ENCODE measurements around the gene DCTN3. TPM values are rescaled to one million over a fixed set of nuclear protein-coding genes. Genes with fewer than 3 reads are reported as not detected.

Gene DCTN3
- total RNA-seq (2014; rRNA removed) = 63.4 and 105 TPM in 2 replicates
- polyA plus RNA-seq (2012) = 199 TPM

GRCh38 chr9:34620061-34620994 is at the start of gene DCTN3:
TSS of gene DCTN3 (minus strand) at chr9:34620495. CDS start at chr9:34620464, 31 bp downstream.
- DNase-seq (ENCODE audit: low read depth) = peak; percentile 91

GRCh38 chr9:34665381-34666250 is 45.3 kb upstream of the DCTN3 start:
- DNase-seq (ENCODE audit: low read depth) = peak; percentile 92

- DNase-seq (ENCODE audit: low read depth) = no peak
These were observed 44.7 kb upstream of the DCTN3 start for GRCh38 chr9:34665067-34665380.

GRCh38 chr9:34664281-34665066 is 44.2 kb upstream of the DCTN3 start:
- peak; percentile 75 for DNase-seq (ENCODE audit: low read depth)

- no peak for DNase-seq (ENCODE audit: low read depth)
These were observed 43.0 kb upstream of the DCTN3 start for GRCh38 chr9:34663303-34663605.

- DNase-seq (ENCODE audit: low read depth) = no peak
These were observed 42.4 kb upstream of the DCTN3 start, which contains the start of gene CCL27 for GRCh38 chr9:34662526-34663302. TSS of gene CCL27 (minus strand) at chr9:34662657. CDS start at chr9:34662633, 24 bp downstream.

GRCh38 chr9:34659592-34660253 is 39.4 kb upstream of the DCTN3 start:
- DNase-seq (ENCODE audit: low read depth) = no peak

GRCh38 chr9:34658461-34658860 is 38.2 kb upstream of the DCTN3 start:
- DNase-seq (ENCODE audit: low read depth) = no peak

- no peak for DNase-seq (ENCODE audit: low read depth)
These were observed 36.7 kb upstream of the DCTN3 start for GRCh38 chr9:34656992-34657391.

- no peak for DNase-seq (ENCODE audit: low read depth)
These were observed 35.1 kb upstream of the DCTN3 start for GRCh38 chr9:34655394-34655793.

- no peak for DNase-seq (ENCODE audit: low read depth)
These were observed 34.2 kb upstream of the DCTN3 start for GRCh38 chr9:34654323-34655051.

- DNase-seq (ENCODE audit: low read depth) = no peak
These were observed 33.1 kb upstream of the DCTN3 start for GRCh38 chr9:34653151-34654072.

- no peak for DNase-seq (ENCODE audit: low read depth)
These were observed 32.3 kb upstream of the DCTN3 start for GRCh38 chr9:34652602-34653000.

GRCh38 chr9:34651876-34652601 is 31.7 kb upstream of the DCTN3 start, which contains the start of gene IL11RA:
TSS of gene IL11RA (plus strand) at chr9:34652185. CDS start at chr9:34655218, 3,033 bp downstream.
- peak; percentile 87 for DNase-seq (ENCODE audit: low read depth)

GRCh38 chr9:34651321-34651720 is 31.0 kb upstream of the DCTN3 start:
- DNase-seq (ENCODE audit: low read depth) = no peak

- peak; percentile 37 for DNase-seq (ENCODE audit: low read depth)
These were observed 30.5 kb upstream of the DCTN3 start for GRCh38 chr9:34650816-34651215.

GRCh38 chr9:34648673-34649072 is 28.4 kb upstream of the DCTN3 start:
- DNase-seq (ENCODE audit: low read depth) = no peak

- no peak for DNase-seq (ENCODE audit: low read depth)
These were observed 27.4 kb upstream of the DCTN3 start for GRCh38 chr9:34647651-34648050.
